ENCODE measurements around the gene PPARD.

PPARD gene

GRCh38 chr6:35398526-35398925 lies 56.2 kb downstream of the PPARD start:
- no peak overlapping the region for H3K4me3 ChIP-seq (ENCODE audit: low read depth, low read length)
- TF ChIP-seq POLR2A (IDR thresholded peaks at IDR 0.05; ENCODE audit: extremely low read depth, insufficient read length), result no peak
- no peak for TF ChIP-seq CTCF (IDR thresholded peaks at IDR 0.05; ENCODE audit: low read depth, low read length)
- no peak for TF ChIP-seq MAX (IDR thresholded peaks at IDR 0.05; ENCODE audit: low read depth, low read length)
- no peak for TF ChIP-seq MYC (IDR thresholded peaks at IDR 0.05; ENCODE audit: low read depth, low read length)
- DNase-seq (ENCODE audit: low read depth), result no peak

- DNase-seq (ENCODE audit: low read depth), result no peak
- H3K4me3 ChIP-seq (ENCODE audit: low read depth, low read length), result no peak overlapping the region
- TF ChIP-seq POLR2A (IDR thresholded peaks at IDR 0.05; ENCODE audit: extremely low read depth, insufficient read length), result no peak
- TF ChIP-seq MYC (IDR thresholded peaks at IDR 0.05; ENCODE audit: low read depth, low read length), result no peak
- TF ChIP-seq MAX (IDR thresholded peaks at IDR 0.05; ENCODE audit: low read depth, low read length), result no peak
- no peak for TF ChIP-seq CTCF (IDR thresholded peaks at IDR 0.05; ENCODE audit: low read depth, low read length)
Observed at GRCh38 chr6:35400111-35400510, 57.8 kb downstream of the PPARD start.

- no peak for DNase-seq (ENCODE audit: low read depth)
- TF ChIP-seq CTCF (IDR thresholded peaks at IDR 0.05; ENCODE audit: low read depth, low read length) (no peak), MYC (IDR thresholded peaks at IDR 0.05; ENCODE audit: low read depth, low read length) (no peak), MAX (IDR thresholded peaks at IDR 0.05; ENCODE audit: low read depth, low read length) (no peak), POLR2A (IDR thresholded peaks at IDR 0.05; ENCODE audit: extremely low read depth, insufficient read length) (no peak)
- H3K4me3 ChIP-seq (ENCODE audit: low read depth, low read length), result no peak overlapping the region
Observed at GRCh38 chr6:35400901-35401311, 58.5 kb downstream of the PPARD start.

GRCh38 chr6:35401514-35401913 lies 59.2 kb downstream of the PPARD start:
- TF ChIP-seq CTCF (IDR thresholded peaks at IDR 0.05; ENCODE audit: low read depth, low read length) (no peak), POLR2A (IDR thresholded peaks at IDR 0.05; ENCODE audit: extremely low read depth, insufficient read length) (no peak), MYC (IDR thresholded peaks at IDR 0.05; ENCODE audit: low read depth, low read length) (no peak), MAX (IDR thresholded peaks at IDR 0.05; ENCODE audit: low read depth, low read length) (no peak)
- DNase-seq (ENCODE audit: low read depth), result no peak
- H3K4me3 ChIP-seq (ENCODE audit: low read depth, low read length), result no peak overlapping the region

GRCh38 chr6:35402136-35402855 lies 59.9 kb downstream of the PPARD start:
- no peak for TF ChIP-seq POLR2A (IDR thresholded peaks at IDR 0.05; ENCODE audit: extremely low read depth, insufficient read length)
- TF ChIP-seq MYC (IDR thresholded peaks at IDR 0.05; ENCODE audit: low read depth, low read length), result no peak
- TF ChIP-seq CTCF (IDR thresholded peaks at IDR 0.05; ENCODE audit: low read depth, low read length), result no peak
- no peak for TF ChIP-seq MAX (IDR thresholded peaks at IDR 0.05; ENCODE audit: low read depth, low read length)
- no peak for DNase-seq (ENCODE audit: low read depth)
- H3K4me3 ChIP-seq (ENCODE audit: low read depth, low read length), result no peak overlapping the region
